DND-41 (cell line): ENCODE measurements around the gene CD300H.

Experiments used
- EZH2 ChIP-seq: IDR thresholded peaks from 3 replicates; pipeline ENCODE4 v1.6.1; 2012; ENCODE audit warnings: borderline replicate concordance, low read depth, mild to moderate bottlenecking, moderate library complexity, low read length, inconsistent platforms; ENCODE audit not compliant: severe bottlenecking
- TF ChIP-seq, protein P1 (sequence below): IDR thresholded peaks from 2 replicates; pipeline ENCODE4 v1.5.1; 2012; ENCODE audit warnings: borderline replicate concordance, low read length, moderate library complexity, mild to moderate bottlenecking; ENCODE audit not compliant: poor library complexity, severe bottlenecking; ENCODE audit errors: extremely low read depth

- TF ChIP-seq, protein P1, sequence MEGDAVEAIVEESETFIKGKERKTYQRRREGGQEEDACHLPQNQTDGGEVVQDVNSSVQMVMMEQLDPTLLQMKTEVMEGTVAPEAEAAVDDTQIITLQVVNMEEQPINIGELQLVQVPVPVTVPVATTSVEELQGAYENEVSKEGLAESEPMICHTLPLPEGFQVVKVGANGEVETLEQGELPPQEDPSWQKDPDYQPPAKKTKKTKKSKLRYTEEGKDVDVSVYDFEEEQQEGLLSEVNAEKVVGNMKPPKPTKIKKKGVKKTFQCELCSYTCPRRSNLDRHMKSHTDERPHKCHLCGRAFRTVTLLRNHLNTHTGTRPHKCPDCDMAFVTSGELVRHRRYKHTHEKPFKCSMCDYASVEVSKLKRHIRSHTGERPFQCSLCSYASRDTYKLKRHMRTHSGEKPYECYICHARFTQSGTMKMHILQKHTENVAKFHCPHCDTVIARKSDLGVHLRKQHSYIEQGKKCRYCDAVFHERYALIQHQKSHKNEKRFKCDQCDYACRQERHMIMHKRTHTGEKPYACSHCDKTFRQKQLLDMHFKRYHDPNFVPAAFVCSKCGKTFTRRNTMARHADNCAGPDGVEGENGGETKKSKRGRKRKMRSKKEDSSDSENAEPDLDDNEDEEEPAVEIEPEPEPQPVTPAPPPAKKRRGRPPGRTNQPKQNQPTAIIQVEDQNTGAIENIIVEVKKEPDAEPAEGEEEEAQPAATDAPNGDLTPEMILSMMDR, result no peak
- TF ChIP-seq EZH2, result no peak
Observed at GRCh38 chr17:74605361-74605760, 38.1 kb upstream of the CD300H start.
